ENCODE measurements around the gene HOXA6.

DNA sequence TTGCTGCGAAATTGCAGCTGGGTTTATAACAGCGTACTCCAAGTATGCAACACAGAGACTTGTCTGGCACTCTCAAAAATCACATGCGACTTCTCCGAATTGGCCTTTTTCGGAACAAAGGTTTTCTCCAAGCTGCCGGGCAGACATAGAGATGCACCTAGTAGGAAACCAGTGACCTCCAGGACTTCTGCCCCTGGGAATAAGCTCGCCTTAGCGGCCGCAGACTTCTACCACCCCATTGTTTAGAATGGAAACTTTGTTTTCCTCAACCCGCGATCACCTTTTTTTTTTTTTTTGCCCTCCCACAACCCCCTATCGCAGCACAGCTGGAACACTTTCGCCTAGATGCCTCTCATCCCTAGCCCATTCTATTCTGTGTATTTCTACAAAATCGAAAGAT, 31.5 kb upstream of the HOXA6 start:
- TF ChIP-seq, protein P1, sequence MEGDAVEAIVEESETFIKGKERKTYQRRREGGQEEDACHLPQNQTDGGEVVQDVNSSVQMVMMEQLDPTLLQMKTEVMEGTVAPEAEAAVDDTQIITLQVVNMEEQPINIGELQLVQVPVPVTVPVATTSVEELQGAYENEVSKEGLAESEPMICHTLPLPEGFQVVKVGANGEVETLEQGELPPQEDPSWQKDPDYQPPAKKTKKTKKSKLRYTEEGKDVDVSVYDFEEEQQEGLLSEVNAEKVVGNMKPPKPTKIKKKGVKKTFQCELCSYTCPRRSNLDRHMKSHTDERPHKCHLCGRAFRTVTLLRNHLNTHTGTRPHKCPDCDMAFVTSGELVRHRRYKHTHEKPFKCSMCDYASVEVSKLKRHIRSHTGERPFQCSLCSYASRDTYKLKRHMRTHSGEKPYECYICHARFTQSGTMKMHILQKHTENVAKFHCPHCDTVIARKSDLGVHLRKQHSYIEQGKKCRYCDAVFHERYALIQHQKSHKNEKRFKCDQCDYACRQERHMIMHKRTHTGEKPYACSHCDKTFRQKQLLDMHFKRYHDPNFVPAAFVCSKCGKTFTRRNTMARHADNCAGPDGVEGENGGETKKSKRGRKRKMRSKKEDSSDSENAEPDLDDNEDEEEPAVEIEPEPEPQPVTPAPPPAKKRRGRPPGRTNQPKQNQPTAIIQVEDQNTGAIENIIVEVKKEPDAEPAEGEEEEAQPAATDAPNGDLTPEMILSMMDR (IDR thresholded peaks at IDR 0.05) = no peak
- TF ChIP-seq POLR2A (IDR thresholded peaks at IDR 0.05) = no peak

Data from heart left ventricle (tissue), 13 donors.